GM19351 (cell line): ENCODE measurements around the gene TBC1D2B.

Experiments used
- ATAC-seq: cut with Tn5 transposase; IDR thresholded peaks from one replicate; pipeline ENCODE4 v1.9.1; 2021; ENCODE audit warnings: mild to moderate bottlenecking, moderate library complexity; ENCODE audit not compliant: unreplicated experiment

Gene TBC1D2B

DNA sequence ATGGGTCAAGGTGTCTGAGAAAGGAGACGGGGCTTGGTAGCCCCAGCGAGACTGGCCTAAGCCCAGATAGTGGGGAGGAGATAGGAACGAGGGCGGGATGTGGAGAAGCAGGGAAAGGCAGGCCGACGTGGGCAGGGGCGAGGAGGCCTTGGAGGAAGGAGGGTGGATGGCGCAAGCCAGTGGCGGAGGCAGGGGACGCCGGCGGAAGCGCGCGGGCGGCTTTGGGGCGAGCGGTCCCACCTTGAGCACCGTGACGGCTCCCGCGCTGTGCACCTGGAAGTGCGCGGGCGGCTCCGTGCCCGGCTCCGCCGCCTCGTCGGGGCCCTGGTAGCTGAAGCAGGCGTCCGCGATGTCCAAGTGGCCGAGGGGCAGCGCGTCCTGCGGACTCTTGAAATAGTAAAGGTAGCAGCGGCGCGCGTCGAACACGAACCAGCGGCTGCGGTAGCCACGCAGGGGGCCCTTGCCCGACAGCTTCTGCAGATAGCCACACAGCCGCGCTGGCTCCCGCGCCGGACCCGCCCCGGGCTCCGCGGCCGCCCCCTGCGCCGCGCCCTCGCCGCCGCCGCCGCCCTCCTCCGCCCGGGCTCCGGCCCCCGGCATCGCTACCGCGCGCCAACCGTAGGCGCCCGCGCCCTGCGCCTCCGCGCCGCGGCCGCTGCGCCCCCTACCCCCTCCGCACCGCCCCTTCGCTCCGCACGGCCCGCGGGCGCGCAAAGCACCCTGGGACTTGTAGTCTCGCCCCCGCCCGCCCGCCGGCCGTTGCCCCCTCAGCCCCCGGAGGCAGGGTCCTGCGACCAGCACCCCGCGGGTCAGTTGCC, at the start of gene TBC1D2B:
TSS of gene TBC1D2B (minus strand) at position 659 of the 818 bp plus-strand sequence. CDS start at position 600, 59 bp downstream.
- peak; percentile 75 for ATAC-seq

DNA sequence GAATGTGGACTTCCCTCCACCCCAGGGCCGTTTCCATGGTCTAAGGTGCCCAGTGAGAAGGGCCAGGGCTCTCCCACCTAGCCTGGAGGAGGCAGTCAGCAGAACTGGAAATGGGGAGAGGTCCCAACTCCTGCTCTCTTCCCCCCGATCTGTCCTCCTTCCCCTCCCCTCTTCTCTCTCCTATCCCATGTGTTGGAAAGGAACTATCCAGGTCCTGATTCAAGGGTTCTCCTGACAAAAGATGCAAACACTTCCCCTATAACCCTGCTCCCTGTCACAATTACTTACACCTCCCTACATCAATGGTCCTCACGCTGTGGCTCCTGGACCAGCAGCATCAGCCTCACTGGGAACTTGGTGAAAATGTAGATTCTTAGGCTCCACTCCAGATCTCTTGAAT, 47.8 kb upstream of the TBC1D2B start:
- no peak for ATAC-seq

DNA sequence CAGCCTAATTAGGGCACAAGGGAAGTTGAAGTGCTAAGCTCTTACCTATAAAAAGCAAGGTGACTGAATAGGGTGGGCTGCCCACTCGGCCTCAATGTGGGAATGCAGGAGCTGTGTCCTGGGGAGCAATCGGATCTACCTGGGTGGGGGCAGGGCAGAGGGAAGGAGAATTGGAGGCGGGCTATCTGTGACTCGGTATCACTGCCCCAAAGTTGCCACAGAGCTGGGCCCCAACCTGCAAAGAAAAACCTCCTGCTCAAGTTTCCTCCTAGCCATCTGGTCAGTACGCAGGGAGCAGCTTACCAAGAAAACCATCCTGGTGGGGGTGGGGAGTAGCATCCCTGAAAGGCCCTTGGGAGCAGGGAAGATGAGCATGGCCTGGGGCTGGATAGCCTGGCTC, 43.0 kb upstream of the TBC1D2B start:
- ATAC-seq: no peak

DNA sequence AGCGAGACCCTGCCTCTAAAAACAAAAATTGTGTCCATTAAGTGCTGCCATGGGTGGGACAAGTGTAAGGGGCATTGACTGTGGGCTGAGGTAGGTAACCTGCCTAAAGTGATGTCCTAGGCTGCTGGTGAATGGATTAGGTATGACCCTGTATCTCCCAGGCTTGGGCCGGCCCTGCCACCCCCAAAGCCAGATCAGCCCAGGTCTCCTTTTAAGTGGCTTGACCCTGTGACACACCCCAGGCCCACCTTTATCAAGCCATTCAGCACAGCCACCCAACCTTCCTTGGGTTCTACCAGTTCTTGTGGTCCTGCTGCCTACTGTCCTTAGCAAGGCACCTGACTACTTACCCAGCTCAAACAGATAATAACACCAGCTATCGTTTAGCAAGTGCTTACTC, 35.0 kb upstream of the TBC1D2B start:
- no peak for ATAC-seq

DNA sequence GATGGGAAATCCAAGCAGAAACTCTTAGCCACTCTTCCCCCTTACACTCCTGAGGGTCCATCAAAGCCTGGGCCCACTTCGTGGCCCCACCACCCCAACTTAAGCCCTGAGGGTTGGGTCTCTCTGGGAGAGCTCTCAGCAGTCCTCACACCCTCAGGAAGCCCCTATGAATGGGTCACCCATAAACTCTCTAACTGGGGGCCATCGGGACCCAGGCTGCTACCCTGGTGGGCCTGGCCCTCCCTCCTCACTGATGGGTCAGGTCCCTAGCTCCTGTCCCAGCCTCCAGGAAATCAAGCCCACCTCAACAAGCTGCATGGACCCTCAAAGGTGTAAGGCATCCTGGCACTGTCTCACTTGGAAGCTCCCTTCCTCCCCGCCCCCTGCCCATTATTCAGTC, 34.3 kb upstream of the TBC1D2B start:
- ATAC-seq: no peak

DNA sequence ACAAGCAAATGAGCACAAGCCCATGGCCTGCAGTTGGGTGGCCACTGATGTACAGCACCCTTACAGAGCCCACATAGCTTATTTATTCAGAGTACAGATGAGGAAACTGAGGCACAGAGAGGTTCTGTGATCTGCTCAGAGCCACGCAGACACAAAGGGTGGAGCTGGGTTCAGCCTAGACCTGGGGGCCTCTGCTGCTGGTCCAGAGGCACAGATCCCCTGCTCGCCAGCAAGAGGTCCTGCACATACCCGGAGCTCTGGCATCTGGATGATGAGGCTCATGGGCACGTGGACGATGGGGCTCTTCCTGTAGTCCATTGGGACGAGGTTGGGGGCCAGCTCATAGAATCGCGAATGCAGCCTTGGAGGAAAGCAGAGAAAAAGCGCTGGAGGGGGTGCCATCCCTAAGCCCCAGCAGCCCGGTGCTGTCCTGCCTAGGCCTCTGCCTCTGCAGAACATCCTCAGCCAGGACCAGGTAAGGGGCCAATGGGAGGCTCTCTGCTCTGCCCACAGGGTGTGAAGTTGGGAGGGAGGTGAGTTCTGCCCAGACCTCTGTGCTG, 33.5 kb upstream of the TBC1D2B start:
- no peak for ATAC-seq

DNA sequence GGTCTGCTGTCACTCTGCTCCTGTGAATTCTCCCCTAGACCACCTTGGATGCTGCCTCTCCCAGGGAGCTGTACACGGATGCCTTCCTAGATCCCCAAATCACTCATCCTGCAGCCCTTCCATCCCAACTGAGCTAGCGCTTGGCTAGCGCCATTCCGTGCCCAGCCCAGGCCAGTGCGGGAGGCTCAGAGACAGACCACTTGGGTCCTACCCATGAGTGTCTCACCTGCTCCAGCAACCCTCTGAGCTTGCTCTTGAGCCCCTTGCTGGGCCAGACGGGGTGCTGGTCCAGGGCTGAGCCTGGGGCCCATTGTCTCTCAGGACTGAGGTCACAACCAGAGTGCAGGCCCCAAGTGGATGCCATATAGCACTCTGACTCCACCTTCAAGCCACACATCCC, 32.6 kb upstream of the TBC1D2B start:
- no peak for ATAC-seq

DNA sequence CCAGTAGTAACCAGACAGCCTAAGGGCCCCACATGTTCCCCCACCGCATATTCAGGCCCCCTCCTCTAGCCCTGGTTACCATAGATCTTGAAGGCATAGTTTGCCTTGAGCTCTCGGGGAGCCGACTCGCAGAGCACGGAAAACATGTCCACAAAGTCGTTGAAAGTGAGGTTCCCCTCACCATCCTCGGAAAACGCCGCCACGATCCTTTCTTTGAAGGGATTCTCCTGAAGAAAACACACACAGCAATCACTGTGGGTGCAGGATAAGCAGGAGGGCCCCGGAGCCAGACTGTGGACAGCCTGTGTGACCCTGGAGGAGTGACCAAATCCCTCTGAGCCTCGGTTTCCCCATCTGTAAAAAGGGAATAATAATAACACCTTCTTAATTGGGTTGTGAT, 31.6 kb upstream of the TBC1D2B start:
- no peak for ATAC-seq

DNA sequence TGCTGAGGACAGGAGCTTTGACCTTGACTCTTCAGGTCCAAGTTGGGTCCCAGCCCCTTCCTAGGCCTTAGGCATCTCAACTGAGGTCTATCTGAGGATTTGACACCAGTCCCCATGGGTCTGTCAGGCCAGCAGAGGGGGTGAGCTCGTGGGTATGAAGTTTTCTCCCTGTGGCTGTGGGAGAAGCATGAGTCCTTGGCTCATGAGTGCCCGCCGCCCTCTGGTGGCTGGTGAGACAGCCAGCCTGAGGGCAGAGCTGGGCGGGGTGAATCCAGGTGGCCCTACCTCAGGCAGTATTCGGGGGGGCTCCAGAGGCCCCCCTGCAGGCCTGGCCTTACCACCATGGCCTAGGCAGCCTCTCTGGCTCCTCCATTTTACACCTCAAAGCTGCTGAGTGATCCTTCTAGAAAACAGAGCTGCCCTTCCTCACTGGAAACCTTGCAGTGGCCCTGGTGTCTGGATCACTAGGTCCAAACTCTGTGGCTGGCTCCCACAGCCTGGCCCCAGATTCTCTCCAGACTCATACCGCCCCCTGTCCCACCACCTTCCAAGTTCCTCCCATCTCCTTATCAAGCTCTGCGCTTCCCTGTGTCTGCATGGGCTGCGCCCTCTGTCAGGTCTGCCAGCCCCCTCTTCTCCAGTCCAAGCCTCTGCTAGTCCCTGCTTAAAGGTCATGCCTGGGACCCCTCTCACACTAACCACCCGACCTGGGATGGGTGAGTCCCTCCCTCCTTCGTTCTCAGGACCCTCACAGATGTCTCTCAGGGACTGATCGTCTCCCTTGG, 31.0 kb upstream of the TBC1D2B start:
- peak; percentile 44 for ATAC-seq

DNA sequence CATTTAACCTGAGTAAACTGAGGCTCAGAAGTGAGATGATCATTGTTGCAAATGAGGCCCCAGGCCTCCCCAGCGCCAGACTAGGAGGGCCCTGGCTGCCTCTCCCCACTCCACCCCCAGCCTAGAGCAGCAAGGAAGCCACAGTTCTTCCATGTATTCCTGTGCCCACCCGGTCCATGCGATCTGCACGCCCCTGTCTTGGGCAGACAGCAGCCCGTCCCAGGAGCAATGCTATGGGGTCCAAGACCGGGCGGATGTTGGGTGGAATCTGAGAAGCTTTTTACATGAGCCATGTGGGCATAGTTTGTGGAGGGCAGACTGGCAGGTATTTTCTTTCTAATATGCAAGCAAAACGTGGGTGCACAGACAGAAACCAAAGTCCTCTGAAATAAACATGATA, 30.0 kb upstream of the TBC1D2B start:
- no peak for ATAC-seq

DNA sequence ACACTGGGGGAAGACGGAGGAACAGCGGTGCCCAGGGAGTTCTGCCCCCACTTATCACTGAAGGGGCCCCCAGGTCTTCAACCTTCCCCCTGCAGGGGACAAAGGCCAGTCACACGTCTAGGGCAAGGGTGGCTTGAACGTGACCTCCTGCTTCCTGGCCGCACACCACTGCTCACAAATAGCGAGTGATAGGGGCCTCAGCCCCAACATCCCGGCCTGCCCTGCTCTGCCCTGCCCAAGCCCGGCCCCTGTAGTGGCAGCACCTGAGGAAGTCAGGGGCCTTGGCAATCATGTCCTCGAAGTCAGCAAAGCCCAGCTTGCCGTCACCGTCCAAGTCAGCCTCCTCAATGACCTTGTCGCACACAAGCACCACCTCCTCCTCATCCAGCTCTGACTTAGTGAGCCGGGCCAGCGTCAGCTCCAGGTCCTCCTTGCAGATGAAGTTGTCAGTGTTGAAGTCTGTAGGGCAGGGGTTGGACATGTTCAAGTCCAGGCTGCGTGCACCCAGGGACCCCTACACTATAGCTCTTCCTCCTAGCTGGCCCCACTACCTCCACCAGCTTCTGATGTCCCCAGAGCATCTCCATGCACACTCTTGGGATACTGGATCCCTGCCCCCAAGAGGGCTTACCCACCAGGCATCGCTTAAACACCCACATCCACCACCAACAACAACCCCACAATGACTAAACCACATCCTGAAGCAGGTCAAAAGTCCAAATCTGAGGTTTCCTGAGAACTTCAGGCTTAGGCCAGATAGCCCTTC, 28.1 kb upstream of the TBC1D2B start:
- no peak for ATAC-seq

DNA sequence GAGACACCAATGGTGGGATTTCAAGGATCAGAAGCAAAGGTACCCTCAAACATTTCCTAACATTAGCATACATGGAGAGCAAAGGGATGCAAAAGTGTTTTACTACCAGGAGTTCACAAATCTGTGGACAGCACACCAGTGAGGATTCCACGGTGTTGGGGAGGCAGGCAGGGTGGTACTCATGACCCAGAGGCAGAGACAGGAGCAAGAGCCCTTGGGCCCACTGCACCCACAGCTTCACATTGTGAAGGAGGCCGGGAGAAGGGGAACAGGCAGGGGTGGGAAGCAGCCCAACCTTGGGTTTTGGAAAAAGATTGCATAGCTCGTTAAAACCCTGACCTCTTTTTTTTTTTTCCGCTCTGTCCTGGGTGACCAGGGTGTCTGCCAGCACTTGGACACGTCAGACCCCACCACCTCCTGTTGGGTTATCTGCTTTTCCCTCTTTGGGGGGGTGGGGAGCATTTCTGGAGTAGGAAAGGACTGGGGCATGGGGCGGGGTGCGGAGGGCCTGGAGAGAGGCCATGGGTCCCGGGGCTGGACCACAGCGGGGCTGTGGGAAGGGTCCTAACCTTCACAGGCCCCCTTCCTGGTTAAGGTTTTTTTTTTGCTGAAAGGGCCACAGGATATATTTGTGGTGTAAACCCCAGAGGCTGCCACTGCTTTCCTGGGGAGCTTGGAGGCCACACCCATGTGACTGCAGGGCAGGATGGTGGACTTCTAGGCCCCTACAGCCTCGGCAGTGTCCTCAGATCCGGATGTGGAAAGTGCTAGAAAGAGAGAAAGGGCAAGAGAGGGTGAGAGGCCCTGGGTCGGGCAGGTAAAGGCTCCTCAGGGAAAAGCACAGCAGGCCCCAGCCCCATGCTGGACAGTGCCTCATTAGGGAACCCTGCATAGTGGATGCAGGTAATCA, 27.3 kb upstream of the TBC1D2B start:
- no peak for ATAC-seq

DNA sequence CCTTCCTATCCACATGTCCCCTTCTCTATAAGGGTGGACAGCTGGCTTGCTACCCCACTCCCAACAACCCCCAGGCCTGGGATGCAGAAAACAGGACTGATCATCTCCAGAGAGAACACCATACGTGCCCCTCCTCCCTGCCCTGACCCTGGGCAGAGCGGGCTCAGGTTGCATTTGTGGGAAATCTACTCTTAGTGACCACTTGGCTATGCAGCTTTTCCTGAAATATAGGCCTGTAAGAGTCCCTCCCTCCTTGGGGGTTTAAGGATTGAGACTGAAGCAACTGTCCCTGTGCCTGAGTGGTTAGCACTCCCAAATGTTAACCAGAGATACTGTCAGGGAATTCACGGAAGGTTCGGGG, 26.6 kb upstream of the TBC1D2B start:
- no peak for ATAC-seq

DNA sequence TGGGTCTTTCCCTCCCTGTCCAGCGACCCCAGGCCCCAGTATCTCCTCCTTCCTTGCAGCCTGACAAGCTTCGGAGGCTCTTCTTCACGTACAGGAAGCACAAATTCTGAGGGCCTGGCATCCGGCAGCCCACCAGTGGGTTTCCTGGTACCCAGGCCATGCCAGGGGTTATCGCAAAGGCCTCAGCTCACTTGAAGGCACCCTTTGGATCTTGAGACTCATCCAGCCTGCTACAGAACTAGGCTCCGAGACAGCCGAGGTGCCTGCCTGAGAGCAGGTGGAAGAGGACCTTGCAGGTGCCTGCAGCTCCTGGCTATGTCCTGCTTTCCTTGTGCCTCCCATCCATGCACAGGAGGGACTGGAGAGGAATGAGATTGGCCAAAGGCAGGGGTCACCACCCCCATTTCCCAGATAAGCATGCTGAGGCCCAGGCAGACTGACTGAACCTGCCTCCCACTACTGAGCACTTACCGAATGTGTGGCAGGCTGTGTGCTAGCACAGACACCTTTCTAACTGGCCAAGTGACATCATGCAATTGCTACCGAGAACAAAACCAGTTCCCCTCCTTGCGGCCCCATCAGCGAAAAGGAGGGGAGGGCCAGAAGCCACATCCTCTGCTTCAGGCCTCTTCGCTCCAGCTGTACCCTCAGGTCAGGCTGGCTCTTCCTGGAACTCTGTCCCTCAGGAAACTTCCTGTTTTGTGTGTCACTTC, 26.1 kb upstream of the TBC1D2B start:
- peak; percentile 80 for ATAC-seq

DNA sequence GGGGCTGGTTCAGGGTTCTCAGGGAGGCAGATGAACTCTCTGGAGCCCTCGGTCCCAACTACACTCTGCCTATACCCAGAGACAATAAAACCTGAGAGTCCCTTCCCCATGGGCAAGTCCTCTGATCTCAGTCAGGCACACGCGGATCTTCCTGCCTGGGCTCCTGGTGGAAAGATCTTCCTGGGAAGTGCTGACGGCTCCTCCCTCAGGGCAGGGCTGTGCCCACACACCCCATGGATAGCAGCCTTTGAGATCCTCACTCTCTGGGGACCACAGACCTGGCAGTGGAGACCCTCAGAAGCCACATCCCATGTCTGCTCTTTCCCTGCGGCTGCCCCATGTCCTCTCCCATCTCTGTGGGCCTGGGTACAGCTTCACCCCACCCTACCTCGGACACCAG, 25.2 kb upstream of the TBC1D2B start:
- ATAC-seq: no peak

DNA sequence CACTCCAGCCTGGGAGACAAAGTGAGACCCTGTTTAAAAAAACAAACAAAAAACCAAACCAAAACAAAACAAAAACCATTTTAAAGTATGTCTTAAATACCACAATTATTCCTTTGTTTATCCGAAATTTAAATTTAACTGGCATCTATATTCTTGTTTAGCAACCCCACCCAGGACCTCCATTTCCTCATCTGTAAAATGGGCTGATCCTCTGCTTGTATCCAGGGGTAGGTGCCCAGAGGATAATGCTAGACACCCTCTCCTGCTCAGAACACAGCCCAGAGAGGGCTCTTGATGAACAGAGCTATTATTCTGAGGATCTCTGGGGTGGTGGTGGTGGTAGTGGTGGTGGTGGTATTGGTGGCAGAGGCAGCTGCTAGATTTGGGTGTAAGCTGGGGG, 24.7 kb upstream of the TBC1D2B start:
- ATAC-seq: no peak

DNA sequence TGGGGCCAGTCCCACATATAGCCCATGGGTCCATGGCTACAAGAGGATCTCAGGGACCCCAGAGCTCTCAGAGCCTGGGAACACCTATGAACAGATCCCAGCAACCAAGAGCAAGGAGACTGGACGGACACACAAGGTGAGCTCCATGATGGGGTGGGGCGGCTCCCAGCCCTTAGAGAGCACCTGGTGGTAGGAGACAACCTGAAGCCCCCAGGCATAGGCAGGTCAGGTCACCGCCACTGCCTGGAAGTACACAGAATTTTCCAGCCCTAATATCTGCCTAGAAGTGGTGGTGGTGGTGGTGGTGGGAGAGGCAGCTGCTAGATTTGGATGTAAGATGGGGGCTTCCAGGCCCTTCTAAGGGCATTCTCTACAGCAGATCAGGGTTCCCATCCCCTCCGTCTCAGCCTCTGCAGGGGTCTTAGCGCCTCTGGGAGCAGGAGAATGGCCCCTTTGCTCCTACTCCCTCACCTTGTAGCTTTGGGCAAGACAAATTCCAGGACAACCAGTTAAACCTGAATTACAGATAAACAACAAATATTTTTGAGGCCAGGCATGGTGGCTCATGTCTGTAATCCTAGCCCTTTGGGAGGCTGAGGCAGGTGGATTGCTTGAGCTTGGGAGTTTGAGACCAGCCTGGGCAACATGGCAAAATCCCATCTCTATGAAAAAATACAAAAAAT, 24.1 kb upstream of the TBC1D2B start:
- no peak for ATAC-seq

DNA sequence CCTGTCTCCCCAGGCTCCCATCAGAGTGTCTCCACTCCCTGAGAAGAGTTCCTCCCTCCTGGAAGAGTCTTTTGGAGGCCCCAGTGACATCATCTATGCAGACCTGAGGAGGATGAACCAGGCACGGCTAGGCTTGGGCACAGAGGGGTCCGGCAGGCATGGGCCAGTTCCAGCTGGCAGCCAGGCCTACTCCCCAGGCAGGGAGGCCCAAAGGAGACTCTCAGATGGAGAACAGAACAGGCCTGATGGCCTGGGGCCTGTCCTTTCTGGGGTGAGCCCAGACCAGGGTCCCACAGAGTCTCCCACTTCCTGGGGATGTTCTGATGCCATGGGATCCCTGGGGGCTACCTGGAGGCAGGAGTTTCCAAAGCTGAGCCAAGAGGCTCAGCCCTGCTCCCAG, 23.4 kb upstream of the TBC1D2B start:
- ATAC-seq: no peak

DNA sequence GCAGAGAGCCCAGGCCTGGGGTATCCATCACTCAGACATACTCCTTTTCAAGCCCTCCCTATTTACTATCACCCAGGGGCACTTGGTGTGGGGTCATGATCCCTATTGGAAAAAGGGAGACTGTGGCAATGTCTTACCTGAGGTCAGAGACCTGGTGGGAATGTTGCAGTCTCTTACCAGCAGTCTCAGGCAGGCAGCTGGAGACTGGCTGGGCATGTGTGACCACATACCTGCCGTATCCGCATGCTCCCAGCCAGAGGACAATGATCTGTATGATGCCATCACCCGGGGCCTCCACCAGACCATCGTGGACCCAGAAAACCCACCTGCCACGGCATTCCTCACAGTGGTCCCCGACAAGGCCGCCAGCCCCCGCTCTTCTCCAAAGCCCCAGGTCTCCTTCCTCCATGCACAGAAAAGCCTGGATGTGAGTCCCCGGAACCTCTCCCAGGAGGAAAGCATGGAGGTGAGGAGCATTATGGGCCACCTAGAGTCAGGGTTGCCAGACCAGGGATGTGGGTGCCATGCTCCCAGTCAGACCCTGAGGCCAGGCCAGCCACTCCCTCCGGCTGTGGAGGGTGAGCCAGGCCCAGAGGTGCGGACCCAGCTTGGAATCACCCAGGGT, 20.7 kb upstream of the TBC1D2B start:
- no peak for ATAC-seq
